ENCODE results near the gene PRDX4.
"Not testable (repeated sequence)": the region's sequence is repeated elsewhere in the genome, so short reads cannot be mapped to it uniquely, and the experiment has no call there.

The PRDX4 gene

GRCh38 chrX:23656091-23656490 lies 11.2 kb upstream of the PRDX4 start:
- Histone ChIP-seq H3K9me3 (ENCODE audit: control insufficient read depth, insufficient read depth, low read length) (peaks cover 10% of the 10 kb centered on the region), H3K36me3 (ENCODE audit: control insufficient read depth, insufficient read depth, low read length) (peaks cover 3% of the 10 kb centered on the region; the same call in 1 of the 2 replicates), H3K9ac (ENCODE audit: low read depth, low read length) (no peak overlapping the region), H3K4me1 (ENCODE audit: control insufficient read depth, insufficient read depth, low read length) (peaks cover 19% of the 10 kb centered on the region), H3K27ac (ENCODE audit: low read depth, low read length) (no peak overlapping the region), H3K27me3 (ENCODE audit: control insufficient read depth, insufficient read depth, low read length) (no peaks in the 10 kb centered on the region), H3K4me3 (ENCODE audit: low read depth, low read length) (no peak overlapping the region)

GRCh38 chrX:23656684-23657083 lies 10.6 kb upstream of the PRDX4 start:
- Histone ChIP-seq H3K27ac (ENCODE audit: low read depth, low read length) (no peak overlapping the region), H3K9ac (ENCODE audit: low read depth, low read length) (no peak overlapping the region), H3K27me3 (ENCODE audit: control insufficient read depth, insufficient read depth, low read length) (no peaks in the 10 kb centered on the region), H3K9me3 (ENCODE audit: control insufficient read depth, insufficient read depth, low read length) (peaks cover 6% of the 10 kb centered on the region), H3K4me1 (ENCODE audit: control insufficient read depth, insufficient read depth, low read length) (peaks cover 23% of the 10 kb centered on the region), H3K36me3 (ENCODE audit: control insufficient read depth, insufficient read depth, low read length) (peaks cover 2% of the 10 kb centered on the region; the same call in 1 of the 2 replicates), H3K4me3 (ENCODE audit: low read depth, low read length) (no peak overlapping the region)

GRCh38 chrX:23659339-23659738 lies 8.0 kb upstream of the PRDX4 start:
- peak overlapping the region; percentile 9 for H3K4me3 ChIP-seq (ENCODE audit: low read depth, low read length)
- no peaks in the 10 kb centered on the region for H3K9me3 ChIP-seq (ENCODE audit: control insufficient read depth, insufficient read depth, low read length)
- H3K27ac ChIP-seq (ENCODE audit: low read depth, low read length) = peak overlapping the region; percentile 65
- H3K4me1 ChIP-seq (ENCODE audit: control insufficient read depth, insufficient read depth, low read length) = peaks cover 23% of the 10 kb centered on the region
- H3K27me3 ChIP-seq (ENCODE audit: control insufficient read depth, insufficient read depth, low read length) = no peaks in the 10 kb centered on the region
- H3K36me3 ChIP-seq (ENCODE audit: control insufficient read depth, insufficient read depth, low read length) = no peaks in the 10 kb centered on the region
- H3K9ac ChIP-seq (ENCODE audit: low read depth, low read length) = peak overlapping the region; percentile 67; the same call in 1 of the 2 replicates

GRCh38 chrX:23660083-23660765 lies 7.1 kb upstream of the PRDX4 start:
- not testable (repeated sequence) for H3K36me3 ChIP-seq (ENCODE audit: control insufficient read depth, insufficient read depth, low read length); H3K27me3 ChIP-seq (ENCODE audit: control insufficient read depth, insufficient read depth, low read length); H3K9me3 ChIP-seq (ENCODE audit: control insufficient read depth, insufficient read depth, low read length)
- Histone ChIP-seq H3K9ac (ENCODE audit: low read depth, low read length) (peak overlapping the region; percentile 67), H3K4me3 (ENCODE audit: low read depth, low read length) (peak overlapping the region; percentile 9), H3K27ac (ENCODE audit: low read depth, low read length) (peak overlapping the region; percentile 65), H3K4me1 (ENCODE audit: control insufficient read depth, insufficient read depth, low read length) (peaks cover 23% of the 10 kb centered on the region)

GRCh38 chrX:23660766-23661132 lies 6.5 kb upstream of the PRDX4 start:
- Histone ChIP-seq H3K9ac (ENCODE audit: low read depth, low read length) (no peak overlapping the region), H3K4me1 (ENCODE audit: control insufficient read depth, insufficient read depth, low read length) (peaks cover 23% of the 10 kb centered on the region), H3K9me3 (ENCODE audit: control insufficient read depth, insufficient read depth, low read length) (no peaks in the 10 kb centered on the region), H3K27me3 (ENCODE audit: control insufficient read depth, insufficient read depth, low read length) (no peaks in the 10 kb centered on the region), H3K4me3 (ENCODE audit: low read depth, low read length) (no peak overlapping the region; the same call in 1 of the 2 replicates), H3K27ac (ENCODE audit: low read depth, low read length) (peak overlapping the region; percentile 54), H3K36me3 (ENCODE audit: control insufficient read depth, insufficient read depth, low read length) (no peaks in the 10 kb centered on the region)

GRCh38 chrX:23661671-23662070 lies 5.6 kb upstream of the PRDX4 start:
- Histone ChIP-seq H3K9me3 (ENCODE audit: control insufficient read depth, insufficient read depth, low read length) (no peaks in the 10 kb centered on the region), H3K4me1 (ENCODE audit: control insufficient read depth, insufficient read depth, low read length) (peaks cover 29% of the 10 kb centered on the region), H3K4me3 (ENCODE audit: low read depth, low read length) (no peak overlapping the region), H3K27me3 (ENCODE audit: control insufficient read depth, insufficient read depth, low read length) (no peaks in the 10 kb centered on the region), H3K27ac (ENCODE audit: low read depth, low read length) (no peak overlapping the region), H3K36me3 (ENCODE audit: control insufficient read depth, insufficient read depth, low read length) (no peaks in the 10 kb centered on the region), H3K9ac (ENCODE audit: low read depth, low read length) (no peak overlapping the region)

- Histone ChIP-seq H3K27me3 (ENCODE audit: control insufficient read depth, insufficient read depth, low read length) (no peaks in the 10 kb centered on the region), H3K4me1 (ENCODE audit: control insufficient read depth, insufficient read depth, low read length) (peaks cover 33% of the 10 kb centered on the region), H3K9ac (ENCODE audit: low read depth, low read length) (no peak overlapping the region), H3K4me3 (ENCODE audit: low read depth, low read length) (no peak overlapping the region), H3K27ac (ENCODE audit: low read depth, low read length) (no peak overlapping the region), H3K36me3 (ENCODE audit: control insufficient read depth, insufficient read depth, low read length) (no peaks in the 10 kb centered on the region), H3K9me3 (ENCODE audit: control insufficient read depth, insufficient read depth, low read length) (no peaks in the 10 kb centered on the region)
Observed at GRCh38 chrX:23662187-23662586, 5.1 kb upstream of the PRDX4 start.

GRCh38 chrX:23662853-23663252 lies 4.4 kb upstream of the PRDX4 start:
- Histone ChIP-seq H3K27ac (ENCODE audit: low read depth, low read length) (no peak overlapping the region), H3K4me1 (ENCODE audit: control insufficient read depth, insufficient read depth, low read length) (peaks cover 33% of the 10 kb centered on the region), H3K27me3 (ENCODE audit: control insufficient read depth, insufficient read depth, low read length) (no peaks in the 10 kb centered on the region), H3K9ac (ENCODE audit: low read depth, low read length) (no peak overlapping the region), H3K4me3 (ENCODE audit: low read depth, low read length) (no peak overlapping the region), H3K9me3 (ENCODE audit: control insufficient read depth, insufficient read depth, low read length) (no peaks in the 10 kb centered on the region), H3K36me3 (ENCODE audit: control insufficient read depth, insufficient read depth, low read length) (no peaks in the 10 kb centered on the region)

GRCh38 chrX:23664496-23664895 lies 2.8 kb upstream of the PRDX4 start:
- Histone ChIP-seq H3K9ac (ENCODE audit: low read depth, low read length) (no peak overlapping the region), H3K36me3 (ENCODE audit: control insufficient read depth, insufficient read depth, low read length) (no peaks in the 10 kb centered on the region), H3K27ac (ENCODE audit: low read depth, low read length) (no peak overlapping the region), H3K9me3 (ENCODE audit: control insufficient read depth, insufficient read depth, low read length) (no peaks in the 10 kb centered on the region), H3K4me3 (ENCODE audit: low read depth, low read length) (no peak overlapping the region), H3K27me3 (ENCODE audit: control insufficient read depth, insufficient read depth, low read length) (no peaks in the 10 kb centered on the region), H3K4me1 (ENCODE audit: control insufficient read depth, insufficient read depth, low read length) (peaks cover 32% of the 10 kb centered on the region)

GRCh38 chrX:23666282-23666681 lies 1.0 kb upstream of the PRDX4 start:
- no peaks in the 10 kb centered on the region for H3K27me3 ChIP-seq (ENCODE audit: control insufficient read depth, insufficient read depth, low read length)
- H3K9ac ChIP-seq (ENCODE audit: low read depth, low read length) = no peak overlapping the region
- H3K36me3 ChIP-seq (ENCODE audit: control insufficient read depth, insufficient read depth, low read length) = peaks cover 14% of the 10 kb centered on the region
- H3K4me1 ChIP-seq (ENCODE audit: control insufficient read depth, insufficient read depth, low read length) = peaks cover 18% of the 10 kb centered on the region
- H3K27ac ChIP-seq (ENCODE audit: low read depth, low read length) = no peak overlapping the region
- no peaks in the 10 kb centered on the region for H3K9me3 ChIP-seq (ENCODE audit: control insufficient read depth, insufficient read depth, low read length)
- no peak overlapping the region for H3K4me3 ChIP-seq (ENCODE audit: low read depth, low read length)

- Histone ChIP-seq H3K4me1 (ENCODE audit: control insufficient read depth, insufficient read depth, low read length) (peaks cover 16% of the 10 kb centered on the region), H3K36me3 (ENCODE audit: control insufficient read depth, insufficient read depth, low read length) (peaks cover 33% of the 10 kb centered on the region), H3K9me3 (ENCODE audit: control insufficient read depth, insufficient read depth, low read length) (no peaks in the 10 kb centered on the region), H3K27me3 (ENCODE audit: control insufficient read depth, insufficient read depth, low read length) (no peaks in the 10 kb centered on the region), H3K9ac (ENCODE audit: low read depth, low read length) (peak overlapping the region; percentile 92), H3K27ac (ENCODE audit: low read depth, low read length) (no peak overlapping the region), H3K4me3 (ENCODE audit: low read depth, low read length) (peak overlapping the region; percentile 88)
Observed at GRCh38 chrX:23668335-23668734, 1.0 kb downstream of the PRDX4 start.

All from HUES48 (cell line).